Glomerular visceral epithelial cell (primary cell): Measurements from ENCODE around the gene CTNS.
"Not testable (repeated sequence)": the region's sequence is repeated elsewhere in the genome, so short reads cannot be mapped to it uniquely, and the experiment has no call there.

ENCODE experiments used
- DNase-seq: peaks from one replicate; pipeline ENCODE4 v3.0.0-alpha.2; 2016; ENCODE audit errors: extremely low spot score

Gene CTNS

GRCh38 chr17:3685174-3685573 lies 48.6 kb downstream of the CTNS start:
- DNase-seq, result no peak

- DNase-seq, result no peak
Measured at GRCh38 chr17:3688027-3688553, 51.5 kb downstream of the CTNS start.

- no peak for DNase-seq
Measured at GRCh38 chr17:3688852-3689261, 52.3 kb downstream of the CTNS start.

GRCh38 chr17:3689262-3690093 lies 52.9 kb downstream of the CTNS start:
- no peak for DNase-seq

GRCh38 chr17:3690094-3690715 lies 53.6 kb downstream of the CTNS start:
- no peak for DNase-seq

- DNase-seq, result no peak
Measured at GRCh38 chr17:3691617-3692067, 55.1 kb downstream of the CTNS start.

- no peak for DNase-seq
Measured at GRCh38 chr17:3692346-3692745, 55.8 kb downstream of the CTNS start.

- DNase-seq, result no peak
Measured at GRCh38 chr17:3693141-3693540, 56.6 kb downstream of the CTNS start.

GRCh38 chr17:3693829-3694231 lies 57.3 kb downstream of the CTNS start:
- peak; percentile 76 for DNase-seq

GRCh38 chr17:3695129-3695722 lies 58.7 kb downstream of the CTNS start:
- peak; percentile 41 for DNase-seq

GRCh38 chr17:3695723-3696411 lies 59.3 kb downstream of the CTNS start, which contains the start of gene P2RX5:
TSS of gene P2RX5 (minus strand) at chr17:3696155. CDS start at chr17:3696005, 150 bp downstream.
- DNase-seq, result peak; percentile 22

- no peak for DNase-seq
Measured at GRCh38 chr17:3697103-3697476, 60.5 kb downstream of the CTNS start.

- DNase-seq, result no peak
Measured at GRCh38 chr17:3698139-3698538, 61.6 kb downstream of the CTNS start.

GRCh38 chr17:3699951-3700350 lies 63.4 kb downstream of the CTNS start:
- DNase-seq, result no peak

GRCh38 chr17:3702041-3702539 lies 65.5 kb downstream of the CTNS start:
- not testable (repeated sequence) for DNase-seq

- no peak for DNase-seq
Measured at GRCh38 chr17:3704931-3705717, 68.6 kb downstream of the CTNS start.

- DNase-seq, result not testable (repeated sequence)
Measured at GRCh38 chr17:3705718-3705984, 69.1 kb downstream of the CTNS start.

- no peak for DNase-seq
Measured at GRCh38 chr17:3708366-3708765, 71.8 kb downstream of the CTNS start.

- DNase-seq, result peak; percentile 45
Measured at GRCh38 chr17:3710951-3711383, 74.4 kb downstream of the CTNS start.
